ENCODE data around the gene ASTN2. TPM values are rescaled to one million over a fixed set of nuclear protein-coding genes. Genes with fewer than 3 reads are reported as not detected.

ASTN2 gene
- total RNA-seq, 1 donor from 2014 or later, result 13.6 TPM

DNA sequence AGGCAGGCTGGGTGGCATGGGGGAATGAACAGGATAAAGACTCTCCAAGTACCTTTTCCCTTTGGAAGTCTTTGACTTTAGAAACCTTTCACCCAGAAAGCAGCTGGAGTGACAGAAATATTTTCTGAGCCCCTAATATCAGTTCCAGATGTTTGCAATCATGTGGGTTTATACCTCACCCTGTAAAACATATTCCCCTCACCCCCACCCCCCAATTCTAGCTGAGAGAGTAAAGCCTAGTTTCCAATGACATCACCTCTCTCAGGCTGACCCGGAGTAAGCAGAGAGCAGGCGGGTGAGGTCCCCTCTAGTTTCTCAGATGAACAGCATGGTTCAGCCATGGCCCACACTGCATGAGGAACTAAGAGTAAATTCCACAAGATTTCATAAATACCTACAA, 810.6 kb downstream of the ASTN2 start:
- Mint-ChIP-seq H3K27me3 (ENCODE audit: low read depth, unreplicated experiment) (no peaks in the 10 kb centered on the region), H3K4me1 (ENCODE audit: low read depth, unreplicated experiment) (peaks cover 16% of the 10 kb centered on the region), H3K4me3 (ENCODE audit: unreplicated experiment) (no peak overlapping the region), H3K9me3 (ENCODE audit: unreplicated experiment) (no peaks in the 10 kb centered on the region), H3K36me3 (ENCODE audit: low read depth, unreplicated experiment) (no peaks in the 10 kb centered on the region), H3K27ac (ENCODE audit: unreplicated experiment) (no peak overlapping the region)
- no peak overlapping the region for H3K9ac ChIP-seq (ENCODE audit: low read length)
- H3K4me2 ChIP-seq (ENCODE audit: low read length), result no peak overlapping the region
- no peaks in the 10 kb centered on the region for H3K4me1 ChIP-seq (ENCODE audit: insufficient read depth, low read length)
- no peak for DNase-seq (ENCODE audit: low read depth)
- no peak overlapping the region for H2AFZ ChIP-seq (ENCODE audit: low read depth, low read length)
- TF ChIP-seq, protein P1, sequence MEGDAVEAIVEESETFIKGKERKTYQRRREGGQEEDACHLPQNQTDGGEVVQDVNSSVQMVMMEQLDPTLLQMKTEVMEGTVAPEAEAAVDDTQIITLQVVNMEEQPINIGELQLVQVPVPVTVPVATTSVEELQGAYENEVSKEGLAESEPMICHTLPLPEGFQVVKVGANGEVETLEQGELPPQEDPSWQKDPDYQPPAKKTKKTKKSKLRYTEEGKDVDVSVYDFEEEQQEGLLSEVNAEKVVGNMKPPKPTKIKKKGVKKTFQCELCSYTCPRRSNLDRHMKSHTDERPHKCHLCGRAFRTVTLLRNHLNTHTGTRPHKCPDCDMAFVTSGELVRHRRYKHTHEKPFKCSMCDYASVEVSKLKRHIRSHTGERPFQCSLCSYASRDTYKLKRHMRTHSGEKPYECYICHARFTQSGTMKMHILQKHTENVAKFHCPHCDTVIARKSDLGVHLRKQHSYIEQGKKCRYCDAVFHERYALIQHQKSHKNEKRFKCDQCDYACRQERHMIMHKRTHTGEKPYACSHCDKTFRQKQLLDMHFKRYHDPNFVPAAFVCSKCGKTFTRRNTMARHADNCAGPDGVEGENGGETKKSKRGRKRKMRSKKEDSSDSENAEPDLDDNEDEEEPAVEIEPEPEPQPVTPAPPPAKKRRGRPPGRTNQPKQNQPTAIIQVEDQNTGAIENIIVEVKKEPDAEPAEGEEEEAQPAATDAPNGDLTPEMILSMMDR (IDR thresholded peaks at IDR 0.05; ENCODE audit: insufficient read depth, low read depth, low read length), result no peak
- TF ChIP-seq EZH2 (IDR thresholded peaks at IDR 0.05; ENCODE audit: insufficient read depth, low read length), result no peak
- no peak for FAIRE-seq
- no peak overlapping the region for H3K4me3 ChIP-seq (ENCODE audit: insufficient read depth, low read depth, low read length)
- H3K9me3 ChIP-seq (ENCODE audit: insufficient read depth, low read depth, low read length), result no peaks in the 10 kb centered on the region
- no peak overlapping the region for H3K27ac ChIP-seq (ENCODE audit: low read depth, low read length)
- no peaks in the 10 kb centered on the region for H3K36me3 ChIP-seq (ENCODE audit: insufficient read depth, low read length)
- no peaks in the 10 kb centered on the region for H4K20me1 ChIP-seq (ENCODE audit: insufficient read depth, low read length)
- H3K79me2 ChIP-seq (ENCODE audit: insufficient read depth, low read length), result no peaks in the 10 kb centered on the region
- H3K27me3 ChIP-seq (ENCODE audit: insufficient read depth, low read length), result no peaks in the 10 kb centered on the region

DNA sequence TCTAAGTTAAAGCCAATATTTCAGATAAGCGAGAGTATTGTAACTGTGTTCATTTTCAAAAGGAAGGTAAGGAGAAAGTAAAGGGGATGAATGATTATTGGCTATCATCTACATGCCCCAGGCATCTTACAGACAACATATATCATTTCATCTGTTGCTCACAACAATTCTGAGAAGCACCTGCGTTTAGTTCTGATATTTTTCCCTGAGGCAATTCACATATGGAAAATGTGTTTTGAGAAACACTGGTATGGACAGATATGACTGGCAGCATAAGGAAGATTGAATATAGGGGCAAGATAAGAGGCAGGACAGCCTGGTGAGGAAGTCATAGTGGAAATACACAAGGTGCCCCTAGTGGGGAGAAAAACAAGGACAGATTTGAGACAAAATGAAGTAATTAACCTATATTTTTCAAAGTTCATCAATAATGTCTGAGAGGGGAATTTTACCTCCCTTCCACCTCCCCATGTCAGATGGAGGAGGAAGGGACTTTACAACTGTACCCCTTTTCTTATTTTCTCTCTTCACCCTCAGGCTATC, 815.4 kb downstream of the ASTN2 start:
- TF ChIP-seq, protein P1 (IDR thresholded peaks at IDR 0.05; ENCODE audit: insufficient read depth, low read depth, low read length), result no peak
- TF ChIP-seq EZH2 (IDR thresholded peaks at IDR 0.05; ENCODE audit: insufficient read depth, low read length), result no peak
- Mint-ChIP-seq H3K9me3 (ENCODE audit: unreplicated experiment) (peaks cover 1% of the 10 kb centered on the region), H3K4me1 (ENCODE audit: low read depth, unreplicated experiment) (peaks cover 6% of the 10 kb centered on the region), H3K36me3 (ENCODE audit: low read depth, unreplicated experiment) (no peaks in the 10 kb centered on the region), H3K27ac (ENCODE audit: unreplicated experiment) (no peak overlapping the region), H3K4me3 (ENCODE audit: unreplicated experiment) (no peak overlapping the region), H3K27me3 (ENCODE audit: low read depth, unreplicated experiment) (no peaks in the 10 kb centered on the region)
- H3K4me2 ChIP-seq (ENCODE audit: low read length), result no peak overlapping the region
- H4K20me1 ChIP-seq (ENCODE audit: insufficient read depth, low read length), result no peaks in the 10 kb centered on the region
- H3K79me2 ChIP-seq (ENCODE audit: insufficient read depth, low read length), result no peaks in the 10 kb centered on the region
- no peaks in the 10 kb centered on the region for H3K9me3 ChIP-seq (ENCODE audit: insufficient read depth, low read depth, low read length)
- DNase-seq (ENCODE audit: low read depth) (no peak), FAIRE-seq (no peak)
- H3K27ac ChIP-seq (ENCODE audit: low read depth, low read length), result no peak overlapping the region
- H2AFZ ChIP-seq (ENCODE audit: low read depth, low read length), result no peak overlapping the region
- no peaks in the 10 kb centered on the region for H3K27me3 ChIP-seq (ENCODE audit: insufficient read depth, low read length)
- no peaks in the 10 kb centered on the region for H3K4me1 ChIP-seq (ENCODE audit: insufficient read depth, low read length)
- H3K36me3 ChIP-seq (ENCODE audit: insufficient read depth, low read length), result no peaks in the 10 kb centered on the region
- no peak overlapping the region for H3K4me3 ChIP-seq (ENCODE audit: insufficient read depth, low read depth, low read length)
- H3K9ac ChIP-seq (ENCODE audit: low read length), result no peak overlapping the region

DNA sequence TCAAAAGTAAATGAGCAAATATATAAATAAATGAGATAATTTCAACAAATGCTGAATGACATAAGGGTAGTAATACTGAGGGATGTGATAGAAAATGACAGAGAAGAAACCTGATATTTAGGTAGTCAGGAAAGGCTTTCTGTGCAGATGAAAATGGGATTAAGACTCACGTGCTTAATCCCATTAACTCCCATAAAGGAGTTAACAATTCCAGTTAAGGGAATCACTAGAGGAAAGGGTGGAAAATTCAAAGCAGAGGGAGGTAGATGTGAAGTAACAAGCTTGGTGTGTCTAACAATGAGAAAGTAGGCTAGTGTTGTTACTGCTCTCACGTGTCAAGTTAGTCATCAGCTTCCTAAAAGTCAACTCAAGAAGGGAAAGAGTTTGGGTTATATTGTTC, 818.2 kb downstream of the ASTN2 start:
- Histone ChIP-seq H3K9ac (ENCODE audit: low read length) (no peak overlapping the region), H3K27me3 (ENCODE audit: insufficient read depth, low read length) (no peaks in the 10 kb centered on the region), H3K27ac (ENCODE audit: low read depth, low read length) (no peak overlapping the region), H3K79me2 (ENCODE audit: insufficient read depth, low read length) (no peaks in the 10 kb centered on the region), H3K4me3 (ENCODE audit: insufficient read depth, low read depth, low read length) (no peak overlapping the region), H3K36me3 (ENCODE audit: insufficient read depth, low read length) (no peaks in the 10 kb centered on the region), H2AFZ (ENCODE audit: low read depth, low read length) (no peak overlapping the region), H4K20me1 (ENCODE audit: insufficient read depth, low read length) (no peaks in the 10 kb centered on the region), H3K4me2 (ENCODE audit: low read length) (no peak overlapping the region), H3K9me3 (ENCODE audit: insufficient read depth, low read depth, low read length) (no peaks in the 10 kb centered on the region), H3K4me1 (ENCODE audit: insufficient read depth, low read length) (no peaks in the 10 kb centered on the region)
- peaks cover 1% of the 10 kb centered on the region for H3K9me3 Mint-ChIP-seq (ENCODE audit: unreplicated experiment)
- no peaks in the 10 kb centered on the region for H3K27me3 Mint-ChIP-seq (ENCODE audit: low read depth, unreplicated experiment)
- DNase-seq (ENCODE audit: low read depth), result no peak
- H3K4me3 Mint-ChIP-seq (ENCODE audit: unreplicated experiment), result no peak overlapping the region
- no peaks in the 10 kb centered on the region for H3K36me3 Mint-ChIP-seq (ENCODE audit: low read depth, unreplicated experiment)
- TF ChIP-seq, protein P1 (IDR thresholded peaks at IDR 0.05; ENCODE audit: insufficient read depth, low read depth, low read length), result no peak
- no peak for TF ChIP-seq EZH2 (IDR thresholded peaks at IDR 0.05; ENCODE audit: insufficient read depth, low read length)
- H3K27ac Mint-ChIP-seq (ENCODE audit: unreplicated experiment), result no peak overlapping the region
- peaks cover 17% of the 10 kb centered on the region for H3K4me1 Mint-ChIP-seq (ENCODE audit: low read depth, unreplicated experiment)
- FAIRE-seq, result no peak
